Measurements from ENCODE around the gene QPCTL. TPM values are rescaled to one million over a fixed set of nuclear protein-coding genes. Genes with fewer than 3 reads are reported as not detected.
"Not testable (repeated sequence)": the region's sequence is repeated elsewhere in the genome, so short reads cannot be mapped to it uniquely, and the experiment has no call there.

Gene QPCTL
- total and polyA plus RNA-seq, 8 donors, result 1.7 to 33.6 (median 7.2) TPM

GRCh38 chr19:45717983-45718650 lies 25.7 kb downstream of the QPCTL start:
- DNase-seq, result peak in 1 of 2 donors; percentile 51
- TF ChIP-seq POLR2AphosphoS5 (IDR thresholded peaks at IDR 0.05) (no peak), POLR2A (IDR thresholded peaks at IDR 0.05) (no peak), EP300 (IDR thresholded peaks at IDR 0.05) (no peak)
- TF ChIP-seq, protein P1, sequence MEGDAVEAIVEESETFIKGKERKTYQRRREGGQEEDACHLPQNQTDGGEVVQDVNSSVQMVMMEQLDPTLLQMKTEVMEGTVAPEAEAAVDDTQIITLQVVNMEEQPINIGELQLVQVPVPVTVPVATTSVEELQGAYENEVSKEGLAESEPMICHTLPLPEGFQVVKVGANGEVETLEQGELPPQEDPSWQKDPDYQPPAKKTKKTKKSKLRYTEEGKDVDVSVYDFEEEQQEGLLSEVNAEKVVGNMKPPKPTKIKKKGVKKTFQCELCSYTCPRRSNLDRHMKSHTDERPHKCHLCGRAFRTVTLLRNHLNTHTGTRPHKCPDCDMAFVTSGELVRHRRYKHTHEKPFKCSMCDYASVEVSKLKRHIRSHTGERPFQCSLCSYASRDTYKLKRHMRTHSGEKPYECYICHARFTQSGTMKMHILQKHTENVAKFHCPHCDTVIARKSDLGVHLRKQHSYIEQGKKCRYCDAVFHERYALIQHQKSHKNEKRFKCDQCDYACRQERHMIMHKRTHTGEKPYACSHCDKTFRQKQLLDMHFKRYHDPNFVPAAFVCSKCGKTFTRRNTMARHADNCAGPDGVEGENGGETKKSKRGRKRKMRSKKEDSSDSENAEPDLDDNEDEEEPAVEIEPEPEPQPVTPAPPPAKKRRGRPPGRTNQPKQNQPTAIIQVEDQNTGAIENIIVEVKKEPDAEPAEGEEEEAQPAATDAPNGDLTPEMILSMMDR (IDR thresholded peaks at IDR 0.05), result no peak
- Histone ChIP-seq H3K27me3 (no peaks in the 10 kb centered on the region), H3K4me1 (peaks cover 13 to 50% (median 25%) of the 10 kb centered on the region in 4 donors), H3K9me3 (no peaks in the 10 kb centered on the region), H3K4me3 (peak overlapping the region; percentile 63 to 73 (median 68)), H3K27ac (peak overlapping the region; percentile 82 to 95 (median 93)), H3K36me3 (peaks cover 2 to 24% (median 14%) of the 10 kb centered on the region in 4 donors)
- intact Hi-C loops (cut with DNase I; ENCODE audit: low total_unique reads), result no loop called here
- WGBS, 5 donors, result 31 to 54% (median 42%) methylated on average over 11 to 12 of the region's 12 CpGs

DNA sequence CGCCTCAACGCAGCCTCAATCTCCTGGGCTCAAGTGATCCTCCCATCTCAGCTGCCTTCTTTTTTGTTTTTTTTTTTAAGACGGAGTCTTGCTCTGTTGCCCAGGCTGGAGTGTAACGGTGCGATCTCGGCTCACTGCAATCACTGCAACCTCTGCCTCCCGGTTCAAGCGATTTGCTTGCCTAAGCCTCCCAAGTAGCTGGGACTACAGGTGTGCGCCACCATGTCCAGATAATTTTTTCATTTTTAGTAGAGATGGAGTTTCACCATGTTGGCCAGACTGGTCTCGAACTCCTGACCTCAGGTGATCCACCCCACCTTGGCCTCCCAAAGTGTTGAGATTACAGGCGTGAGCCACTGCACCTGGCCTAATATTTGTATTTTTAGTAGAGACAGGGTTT lies 27.6 kb downstream of the QPCTL start:
- DNase-seq, result not testable (repeated sequence)
- H3K27ac ChIP-seq, result peak overlapping the region; percentile 46 to 72 (median 48)

DNA sequence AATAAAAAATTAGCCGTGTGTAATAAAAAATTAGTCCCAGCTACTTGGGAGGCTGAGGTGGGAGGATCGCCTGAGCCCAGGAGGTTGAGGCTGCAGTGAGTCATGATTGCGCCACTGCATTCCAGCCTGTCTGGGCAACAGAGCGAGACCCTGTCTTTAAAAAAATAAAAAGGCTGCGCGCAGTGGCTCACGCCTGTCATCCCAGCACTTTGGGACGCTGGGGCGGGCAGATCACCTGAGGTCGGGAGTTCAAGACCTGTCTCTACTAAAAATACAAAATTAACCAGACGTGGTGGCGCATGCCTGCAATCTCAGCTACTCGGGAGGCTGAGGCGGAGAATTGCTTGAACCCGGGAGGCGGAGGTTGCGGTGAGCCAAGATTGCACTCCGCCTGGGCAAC lies 36.2 kb downstream of the QPCTL start:
- 94 to 97% (median 96%) methylated on average over 18 of the region's 18 CpGs for WGBS, 5 donors
- H3K27ac ChIP-seq; H3K27me3 ChIP-seq; intact Hi-C loops (cut with DNase I; ENCODE audit: low total_unique reads); H3K9me3 ChIP-seq; DNase-seq; H3K4me3 ChIP-seq; H3K36me3 ChIP-seq: not testable (repeated sequence)
- H3K4me1 ChIP-seq, result peaks cover 15 to 35% (median 30%) of the 10 kb centered on the region in 4 donors

More for the DNA sequence above, 27.6 kb downstream of the QPCTL start:
- H3K4me3 ChIP-seq; H3K27me3 ChIP-seq; H3K9me3 ChIP-seq; intact Hi-C loops (cut with DNase I; ENCODE audit: low total_unique reads): not testable (repeated sequence)
- H3K4me1 ChIP-seq, result peaks cover 13 to 54% (median 24%) of the 10 kb centered on the region in 4 donors
- 92 to 97% (median 95%) methylated on average over 11 of the region's 11 CpGs for WGBS, 5 donors
- peaks cover 3 to 26% (median 18%) of the 10 kb centered on the region in 4 donors for H3K36me3 ChIP-seq

DNA sequence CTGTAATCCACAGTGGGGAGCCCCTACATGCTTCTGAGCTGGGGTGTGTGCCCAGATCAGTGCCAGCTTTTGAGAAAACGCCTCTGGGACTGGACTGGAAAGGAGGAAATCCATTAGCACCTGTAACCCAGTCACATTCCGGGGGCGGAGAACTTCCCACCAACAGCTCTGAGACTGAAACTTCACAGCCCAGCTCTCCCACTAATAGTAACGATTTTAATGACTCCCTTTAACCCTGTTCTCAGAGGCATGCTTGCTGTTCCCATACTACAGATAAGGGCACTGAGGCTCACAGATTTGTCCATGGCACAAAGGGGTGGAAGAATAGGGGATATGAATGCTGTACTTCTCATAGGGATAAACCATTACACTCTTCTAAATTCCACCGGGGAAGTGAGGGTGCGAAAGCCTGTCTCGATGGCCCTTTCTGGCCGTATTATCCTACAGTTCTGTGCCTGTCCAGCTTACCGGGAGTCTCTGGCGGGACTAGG lies 37.4 kb downstream of the QPCTL start:
- intact Hi-C loops (cut with DNase I; ENCODE audit: low total_unique reads), result no loop called here
- WGBS, 5 donors, result 2 to 13% (median 6%) methylated on average over 10 of the region's 10 CpGs
- Histone ChIP-seq H3K9me3 (no peaks in the 10 kb centered on the region), H3K27me3 (no peaks in the 10 kb centered on the region), H3K4me1 (peaks cover 15 to 35% (median 30%) of the 10 kb centered on the region in 4 donors), H3K27ac (peak overlapping the region; percentile 80 to 89 (median 83)), H3K4me3 (peak overlapping the region; percentile 84 to 96 (median 88)), H3K36me3 (peaks cover 0 to 5% (median 1%) of the 10 kb centered on the region in 4 donors)
- TF ChIP-seq, protein P1 (IDR thresholded peaks at IDR 0.05), result no peak
- peak in 1 of 2 donors; percentile 60 for DNase-seq

DNA sequence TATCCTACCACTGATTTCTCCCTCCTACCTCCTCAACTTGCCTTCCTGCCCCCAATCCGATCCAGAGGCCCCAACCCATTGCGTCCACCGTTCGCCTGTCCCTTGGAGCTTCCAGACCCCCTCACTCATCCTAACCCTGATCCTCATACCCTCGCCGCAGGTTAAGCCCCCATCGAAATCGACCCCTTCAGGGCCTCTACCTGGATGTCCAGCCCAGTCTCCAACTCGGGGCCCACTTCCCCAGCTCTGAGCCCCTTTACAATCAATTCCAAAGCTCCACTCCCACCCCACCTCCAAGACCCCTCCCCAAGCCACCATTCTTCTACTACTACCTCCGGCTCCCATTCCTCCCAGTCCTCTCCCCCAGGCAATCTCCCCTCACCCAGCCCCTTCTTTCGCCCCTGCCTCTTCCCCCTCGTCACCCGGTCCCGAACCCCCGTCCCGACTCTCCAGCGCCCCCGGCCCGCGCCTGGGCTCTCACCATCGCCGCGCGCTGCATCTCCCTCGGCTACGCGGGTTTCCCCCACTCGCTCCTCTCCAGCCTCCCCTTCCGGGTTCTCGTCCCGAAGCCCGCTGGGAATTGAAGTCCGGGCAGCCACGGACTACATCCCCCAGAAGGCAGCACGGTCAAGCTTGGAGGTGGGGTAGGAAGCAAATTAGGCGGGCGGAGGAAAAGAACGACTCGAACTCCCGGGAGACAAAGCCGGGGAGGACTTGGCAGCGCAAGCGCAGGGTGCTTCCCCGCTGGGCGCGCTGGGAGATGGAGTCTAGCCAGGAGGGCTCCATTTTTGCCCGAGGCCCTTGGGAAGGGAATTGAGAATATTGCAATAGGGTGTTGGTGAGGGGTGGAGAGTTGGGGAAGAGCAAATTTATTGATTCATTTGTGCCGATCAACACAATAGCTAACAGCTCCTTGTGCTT lies 38.2 kb downstream of the QPCTL start, which contains the start of gene FBXO46:
FBXO46 (minus strand) TSS at position 529 of the 921 bp plus-strand sequence. CDS start 17,401 bp downstream, outside the sequence.
- H3K4me3 ChIP-seq, result peak within 1 kb of the TSS; percentile 84 to 96 (median 88)
- intact Hi-C loops (cut with DNase I; ENCODE audit: low total_unique reads), result no loop called here
- WGBS, 5 donors, result 1 to 2% (median 1%) methylated on average over 46 to 48 of the region's 48 CpGs
- DNase-seq, result peak; percentile 97 to 99
- no peaks in the 10 kb centered on the region for H3K9me3 ChIP-seq
- peak in 1 of 4 donors; percentile 84 for TF ChIP-seq POLR2A (IDR thresholded peaks at IDR 0.05)
- TF ChIP-seq, protein P1 (IDR thresholded peaks at IDR 0.05), result peak in 1 of 7 experiments; percentile 35
- no peak for TF ChIP-seq EP300 (IDR thresholded peaks at IDR 0.05)
- peak; percentile 90 to 96 (median 91) for TF ChIP-seq POLR2AphosphoS5 (IDR thresholded peaks at IDR 0.05)
- H3K36me3 ChIP-seq, result no peaks in the 10 kb centered on the region
- peaks cover 15 to 35% (median 30%) of the 10 kb centered on the region in 4 donors for H3K4me1 ChIP-seq
- H3K27me3 ChIP-seq, result no peaks in the 10 kb centered on the region
- H3K27ac ChIP-seq, result peak within 1 kb of the TSS; percentile 80 to 89 (median 83)
